Posterior vena cava (tissue), 2 donors: ENCODE measurements around the gene CHD5. TPM values are rescaled to one million over a fixed set of nuclear protein-coding genes. Genes with fewer than 3 reads are reported as not detected.
"Not testable (repeated sequence)": the region's sequence is repeated elsewhere in the genome, so short reads cannot be mapped to it uniquely, and the experiment has no call there.

Source experiments
- DNase-seq: peaks from one replicate; pipeline ENCODE4 v3.0.0-alpha.2; 2020; ENCODE audit warnings: low spot score
- intact Hi-C, 2 donors: fragments of 100-400 bp; cut with DNase I; formaldehyde crosslinking; loops; one replicate each; pipeline versions ENCODE4 v1.14.1 to v1.14.2; 2022 to 2023
- total RNA-seq, 2 donors: library from RNA; stranded (reverse); fragmentation: NEBNext Ultra II Directional; extraction: Animal tissue kit (Norgen Biotek cat#: 25700); gene quantifications; one replicate each; pipeline ENCODE4 v1.2.1, GENCODE V29; 2021
- donor health status: DM: yes; HTN: yes; CAD: no.
- donor health status: DM: yes; HTN: yes; CAD: no.

Gene CHD5
- total RNA-seq, 2 donors from 2014 or later: 1.4 to 2.4 TPM

- intact Hi-C loops: loop anchor here in 1 of 2 donors (10.0 kb wide), 1 partner anchor 340 kb away; no protein-coding TSS in a partner anchor
- no peak for DNase-seq
These were observed 114.8 kb downstream of the CHD5 start for GRCh38 chr1:6065093-6065858.

- DNase-seq: not testable (repeated sequence)
- intact Hi-C loops: loop anchor here in 1 of 2 donors (10.0 kb wide), 1 partner anchor 341 kb away; no protein-coding TSS in a partner anchor
These were observed 116.5 kb downstream of the CHD5 start for GRCh38 chr1:6063532-6064053.

GRCh38 chr1:6062670-6063069, 117.5 kb downstream of the CHD5 start:
- no peak for DNase-seq
- intact Hi-C loops: loop anchor here in 1 of 2 donors (10.0 kb wide), 1 partner anchor 342 kb away; no protein-coding TSS in a partner anchor

GRCh38 chr1:6059866-6060265, 120.3 kb downstream of the CHD5 start:
- no peak for DNase-seq
- intact Hi-C loops: loop anchor here (10.0 kb wide), 2 partner anchors 185 to 345 kb away; partner anchors contain the start of gene HES3 (in 1 of the 2)

GRCh38 chr1:6057170-6057845, 122.8 kb downstream of the CHD5 start:
- no peak for DNase-seq
- intact Hi-C loops: loop anchor here in 1 of 2 donors (10.0 kb wide), 1 partner anchor 187 kb away; the partner anchor contains the start of gene HES3

- DNase-seq: no peak
- intact Hi-C loops: loop anchor here in 1 of 2 donors (10.0 kb wide), 1 partner anchor 188 kb away; the partner anchor contains the start of gene HES3
These were observed 123.6 kb downstream of the CHD5 start for GRCh38 chr1:6056572-6056948.

- no peak for DNase-seq
- intact Hi-C loops: loop anchor here in 1 of 2 donors (10.0 kb wide), 1 partner anchor 190 kb away; the partner anchor contains the start of gene HES3
These were observed 125.5 kb downstream of the CHD5 start for GRCh38 chr1:6054596-6054995.

- no peak for DNase-seq
- intact Hi-C loops: loop anchor here in 1 of 2 donors (10.0 kb wide), 1 partner anchor 192 kb away; the partner anchor contains the start of gene HES3
These were observed 126.9 kb downstream of the CHD5 start for GRCh38 chr1:6053206-6053546.

- intact Hi-C loops: loop anchor here in 1 of 2 donors (10.0 kb wide), 1 partner anchor 192 kb away; the partner anchor contains the start of gene HES3
- DNase-seq: no peak
These were observed 127.4 kb downstream of the CHD5 start for GRCh38 chr1:6052543-6053205.

Other genes with a start within 250 kb of the CHD5 start
- gene NPHP4, start 187.9 kb downstream of the CHD5 start, total RNA-seq: 1 to 10 TPM; 6.9 to 7.7 TPM
- gene KCNAB2, start 134.4 kb downstream of the CHD5 start, total RNA-seq: 10 to 100 TPM; 13.5 to 21.8 TPM
- 100 to 1,000 TPM; 275 to 296 TPM for gene RPL22, start 19.3 kb upstream of the CHD5 start, total RNA-seq
- 1 to 10 TPM; 8.6 to 8.7 TPM for gene RNF207, start 25.8 kb upstream of the CHD5 start, total RNA-seq
- gene ICMT, start 55.6 kb upstream of the CHD5 start, total RNA-seq: 10 to 100 TPM; 49.6 to 61.1 TPM
- gene HES3, start 63.9 kb upstream of the CHD5 start, total RNA-seq: not detected
- 10 to 100 TPM in 1 of 2 donors, 1 to 10 TPM in 1; 9.3 to 11.8 TPM for gene GPR153, start 80.8 kb upstream of the CHD5 start, total RNA-seq
- 10 to 100 TPM; 17.6 to 26.5 TPM for gene ACOT7, start 213.4 kb upstream of the CHD5 start, total RNA-seq
- gene HES2, start 239.6 kb upstream of the CHD5 start, total RNA-seq: under 1 TPM in 1 of 2 donors, not detected in 1; 0.14 TPM
- gene ESPN, start 244.5 kb upstream of the CHD5 start, total RNA-seq: not detected